ENCODE measurements around the gene DPEP1. TPM values are rescaled to one million over a fixed set of nuclear protein-coding genes. Genes with fewer than 3 reads are reported as not detected.
A peak's percentile ranks its signal among the peaks of the same experiment; 100 is the strongest.

The DPEP1 gene
- total RNA-seq, 1 experiment from 2014 or later = 1.1 TPM

DNA sequence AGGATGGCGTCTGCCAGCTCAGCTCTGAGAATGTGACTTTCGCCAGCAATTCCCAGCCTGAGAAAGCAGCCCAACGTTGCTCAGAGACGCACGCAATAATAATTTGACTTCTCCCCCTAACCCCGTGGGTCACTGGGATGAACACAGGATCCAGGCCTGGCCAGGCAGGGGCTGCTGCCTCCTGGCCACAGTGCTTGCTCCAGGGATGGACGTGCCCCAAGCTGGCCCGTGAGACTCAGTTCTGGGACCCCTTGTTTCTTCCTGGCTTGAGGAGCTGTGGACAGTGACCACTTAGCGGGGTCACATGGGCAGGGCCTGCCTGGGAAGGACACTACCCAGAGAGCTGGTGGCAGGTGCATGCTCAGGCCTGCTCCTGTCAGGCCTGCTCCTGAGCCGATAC is 13.5 kb upstream of the DPEP1 start:
- POLR2A ChIA-PET = interaction anchor here (0.6 kb wide), 1 partner anchor 11 kb away, joined by 3 read pairs; no protein-coding TSS in a partner anchor
- Histone ChIP-seq H3K9me3 (ENCODE audit: control insufficient read depth in 1 of 2, insufficient read depth in 1 of 2, low read depth in 1 of 2, low read length in 2 of 2) (no peaks in the 10 kb centered on the region), H3K4me2 (ENCODE audit: low read length) (peak overlapping the region; percentile 43), H3K4me3 (replicated peaks in 1 of 2; ENCODE audit: low read depth in 1 of 2, low read length in 2 of 2) (no peak overlapping the region), H3K79me2 (ENCODE audit: insufficient read depth, low read length) (no peaks in the 10 kb centered on the region), H3K4me1 (ENCODE audit: control insufficient read depth in 1 of 2, insufficient read depth in 2 of 2, low read length in 2 of 2) (peaks cover 28 to 51% of the 10 kb centered on the region in 2 experiments), H3K9ac (ENCODE audit: low read length) (no peak overlapping the region), H4K20me1 (ENCODE audit: insufficient read depth) (no peaks in the 10 kb centered on the region), H3K27ac (ENCODE audit: low read depth, low read length) (no peak overlapping the region; the same call in 1 of the 2 replicates), H3K36me3 (ENCODE audit: control insufficient read depth in 1 of 2, insufficient read depth in 2 of 2, low read length in 2 of 2) (peaks cover 0 to 6% of the 10 kb centered on the region in 2 experiments; a peak in 1 of 4 replicates), H2AFZ (ENCODE audit: low read depth, low read length, poor library complexity, severe bottlenecking) (no peak overlapping the region), H3K27me3 (ENCODE audit: insufficient read depth, low read length) (no peaks in the 10 kb centered on the region), H3K9me2 (ENCODE audit: insufficient read depth) (no peaks in the 10 kb centered on the region)
- ATAC-seq = no peak
- RAD21 ChIA-PET (ENCODE audit: low non-redundant PET in 1 of 2, low total read pairs in 2 of 2, uncharacterized antibody in 2 of 2, unreplicated experiment in 2 of 2) = interaction anchor here in 1 of 2 experiments (0.8 to 1.7 kb wide), 3 partner anchors 38 to 42 kb away, joined by 3 to 10 read pairs (median 3); no protein-coding TSS in a partner anchor
- DNase-seq (ENCODE audit: low read depth, low spot score) = no peak
- BruUV-seq (replicated peaks) = no TSS peak
- intact Hi-C loops (cut with micrococcal nuclease) = loop anchor here (1.0 to 2.0 kb wide), 2 partner anchors 41 to 67 kb away; no protein-coding TSS in a partner anchor
- CTCF ChIA-PET = interaction anchor here (0.6 to 2.1 kb wide), 12 partner anchors 8 to 261 kb away, joined by 3 to 17 read pairs (median 4); partner anchors contain the start of gene CDK10
- TF ChIP-seq FOSL1 (IDR thresholded peaks at IDR 0.05; ENCODE audit: low read depth) (no peak), ZFX (IDR thresholded peaks at IDR 0.05) (no peak), SRF (IDR thresholded peaks at IDR 0.05; ENCODE audit: low read depth) (no peak), ELF1 (IDR thresholded peaks at IDR 0.05; ENCODE audit: borderline replicate concordance, low read depth) (no peak), SP1 (IDR thresholded peaks at IDR 0.05; ENCODE audit: low read depth) (no peak), TCF7L2 (IDR thresholded peaks at IDR 0.05; ENCODE audit: borderline replicate concordance, extremely low read depth, insufficient read depth, insufficient read length) (no peak)
- TF ChIP-seq, protein P1, sequence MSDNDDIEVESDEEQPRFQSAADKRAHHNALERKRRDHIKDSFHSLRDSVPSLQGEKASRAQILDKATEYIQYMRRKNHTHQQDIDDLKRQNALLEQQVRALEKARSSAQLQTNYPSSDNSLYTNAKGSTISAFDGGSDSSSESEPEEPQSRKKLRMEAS (IDR thresholded peaks at IDR 0.05) = no peak

DNA sequence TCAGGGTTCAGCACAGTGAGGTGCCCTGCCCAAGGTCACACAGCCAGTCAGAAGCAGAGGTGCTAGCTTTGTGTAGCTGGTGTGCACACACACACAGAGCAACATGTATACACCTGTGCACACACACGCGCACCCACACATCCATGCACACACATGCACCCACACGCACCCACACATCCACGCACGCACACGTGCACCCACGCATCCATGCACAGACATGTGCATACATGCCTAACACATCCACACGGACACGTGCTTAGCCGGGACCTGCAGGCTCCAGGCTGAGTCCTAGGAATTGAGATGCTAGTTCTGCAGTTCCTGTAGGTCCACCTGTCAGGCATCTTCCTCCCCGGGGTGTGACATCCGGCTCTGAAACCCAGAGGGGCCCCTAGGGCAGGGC is 13.0 kb upstream of the DPEP1 start:
- H3K79me2 ChIP-seq (ENCODE audit: insufficient read depth, low read length) = no peaks in the 10 kb centered on the region
- H2AFZ ChIP-seq (ENCODE audit: low read depth, low read length, poor library complexity, severe bottlenecking) = no peak overlapping the region
- ChIA-PET POLR2A (no interaction called here), CTCF (interaction anchor here (1.1 to 2.1 kb wide), 5 partner anchors 9 to 260 kb away, joined by 3 to 17 read pairs (median 5); no protein-coding TSS in a partner anchor), RAD21 (ENCODE audit: low non-redundant PET in 1 of 2, low total read pairs in 2 of 2, uncharacterized antibody in 2 of 2, unreplicated experiment in 2 of 2) (interaction anchor here in 1 of 2 experiments (1.7 kb wide), 1 partner anchor 41 kb away, joined by 10 read pairs; no protein-coding TSS in a partner anchor)
- ATAC-seq = no peak
- H3K9me3 ChIP-seq (ENCODE audit: control insufficient read depth in 1 of 2, insufficient read depth in 1 of 2, low read depth in 1 of 2, low read length in 2 of 2) = no peaks in the 10 kb centered on the region
- no peak for DNase-seq (ENCODE audit: low read depth, low spot score)
- no peaks in the 10 kb centered on the region for H4K20me1 ChIP-seq (ENCODE audit: insufficient read depth)
- H3K9ac ChIP-seq (ENCODE audit: low read length) = no peak overlapping the region
- H3K4me1 ChIP-seq (ENCODE audit: control insufficient read depth in 1 of 2, insufficient read depth in 2 of 2, low read length in 2 of 2) = peaks cover 28 to 51% of the 10 kb centered on the region in 2 experiments
- no peak overlapping the region for H3K4me3 ChIP-seq (replicated peaks in 1 of 2; ENCODE audit: low read depth in 1 of 2, low read length in 2 of 2)
- no peak overlapping the region for H3K4me2 ChIP-seq (ENCODE audit: low read length)
- intact Hi-C loops (cut with micrococcal nuclease) = no loop called here
- no peaks in the 10 kb centered on the region for H3K27me3 ChIP-seq (ENCODE audit: insufficient read depth, low read length)
- H3K9me2 ChIP-seq (ENCODE audit: insufficient read depth) = no peaks in the 10 kb centered on the region
- BruUV-seq (replicated peaks) = no TSS peak
- H3K36me3 ChIP-seq (ENCODE audit: control insufficient read depth in 1 of 2, insufficient read depth in 2 of 2, low read length in 2 of 2) = peaks cover 0 to 6% of the 10 kb centered on the region in 2 experiments; a peak in 1 of 4 replicates
- H3K27ac ChIP-seq (ENCODE audit: low read depth, low read length) = no peak overlapping the region; the same call in 1 of the 2 replicates
- no peak for TF ChIP-seq POLR2AphosphoS5 (IDR thresholded peaks at IDR 0.05; ENCODE audit: low read depth, low read length)
- TF ChIP-seq CBX3 (IDR thresholded peaks at IDR 0.05; ENCODE audit: low read depth) = no peak
- TF ChIP-seq CEBPB (IDR thresholded peaks at IDR 0.05; ENCODE audit: low read depth) = no peak
- TF ChIP-seq, protein P2, sequence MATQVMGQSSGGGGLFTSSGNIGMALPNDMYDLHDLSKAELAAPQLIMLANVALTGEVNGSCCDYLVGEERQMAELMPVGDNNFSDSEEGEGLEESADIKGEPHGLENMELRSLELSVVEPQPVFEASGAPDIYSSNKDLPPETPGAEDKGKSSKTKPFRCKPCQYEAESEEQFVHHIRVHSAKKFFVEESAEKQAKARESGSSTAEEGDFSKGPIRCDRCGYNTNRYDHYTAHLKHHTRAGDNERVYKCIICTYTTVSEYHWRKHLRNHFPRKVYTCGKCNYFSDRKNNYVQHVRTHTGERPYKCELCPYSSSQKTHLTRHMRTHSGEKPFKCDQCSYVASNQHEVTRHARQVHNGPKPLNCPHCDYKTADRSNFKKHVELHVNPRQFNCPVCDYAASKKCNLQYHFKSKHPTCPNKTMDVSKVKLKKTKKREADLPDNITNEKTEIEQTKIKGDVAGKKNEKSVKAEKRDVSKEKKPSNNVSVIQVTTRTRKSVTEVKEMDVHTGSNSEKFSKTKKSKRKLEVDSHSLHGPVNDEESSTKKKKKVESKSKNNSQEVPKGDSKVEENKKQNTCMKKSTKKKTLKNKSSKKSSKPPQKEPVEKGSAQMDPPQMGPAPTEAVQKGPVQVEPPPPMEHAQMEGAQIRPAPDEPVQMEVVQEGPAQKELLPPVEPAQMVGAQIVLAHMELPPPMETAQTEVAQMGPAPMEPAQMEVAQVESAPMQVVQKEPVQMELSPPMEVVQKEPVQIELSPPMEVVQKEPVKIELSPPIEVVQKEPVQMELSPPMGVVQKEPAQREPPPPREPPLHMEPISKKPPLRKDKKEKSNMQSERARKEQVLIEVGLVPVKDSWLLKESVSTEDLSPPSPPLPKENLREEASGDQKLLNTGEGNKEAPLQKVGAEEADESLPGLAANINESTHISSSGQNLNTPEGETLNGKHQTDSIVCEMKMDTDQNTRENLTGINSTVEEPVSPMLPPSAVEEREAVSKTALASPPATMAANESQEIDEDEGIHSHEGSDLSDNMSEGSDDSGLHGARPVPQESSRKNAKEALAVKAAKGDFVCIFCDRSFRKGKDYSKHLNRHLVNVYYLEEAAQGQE (IDR thresholded peaks at IDR 0.05; ENCODE audit: low read depth) = no peak
- TF ChIP-seq, protein P1 (IDR thresholded peaks at IDR 0.05) = no peak
- no peak for TF ChIP-seq POLR2A (IDR thresholded peaks at IDR 0.05; ENCODE audit: borderline replicate concordance, extremely low read depth, insufficient read depth, insufficient read length)
- TF ChIP-seq, protein P3, sequence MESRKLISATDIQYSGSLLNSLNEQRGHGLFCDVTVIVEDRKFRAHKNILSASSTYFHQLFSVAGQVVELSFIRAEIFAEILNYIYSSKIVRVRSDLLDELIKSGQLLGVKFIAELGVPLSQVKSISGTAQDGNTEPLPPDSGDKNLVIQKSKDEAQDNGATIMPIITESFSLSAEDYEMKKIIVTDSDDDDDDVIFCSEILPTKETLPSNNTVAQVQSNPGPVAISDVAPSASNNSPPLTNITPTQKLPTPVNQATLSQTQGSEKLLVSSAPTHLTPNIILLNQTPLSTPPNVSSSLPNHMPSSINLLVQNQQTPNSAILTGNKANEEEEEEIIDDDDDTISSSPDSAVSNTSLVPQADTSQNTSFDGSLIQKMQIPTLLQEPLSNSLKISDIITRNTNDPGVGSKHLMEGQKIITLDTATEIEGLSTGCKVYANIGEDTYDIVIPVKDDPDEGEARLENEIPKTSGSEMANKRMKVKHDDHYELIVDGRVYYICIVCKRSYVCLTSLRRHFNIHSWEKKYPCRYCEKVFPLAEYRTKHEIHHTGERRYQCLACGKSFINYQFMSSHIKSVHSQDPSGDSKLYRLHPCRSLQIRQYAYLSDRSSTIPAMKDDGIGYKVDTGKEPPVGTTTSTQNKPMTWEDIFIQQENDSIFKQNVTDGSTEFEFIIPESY (IDR thresholded peaks at IDR 0.05; ENCODE audit: extremely low read depth, insufficient replicate concordance, low read length) = no peak
- no peak for TF ChIP-seq EZH2phosphoT487 (IDR thresholded peaks at IDR 0.05; ENCODE audit: borderline replicate concordance)
- no peak for TF ChIP-seq ZFX (IDR thresholded peaks at IDR 0.05)
- no peak for TF ChIP-seq JUND (IDR thresholded peaks at IDR 0.05)
